Measurements from ENCODE around the gene DMRTA1. TPM values are rescaled to one million over a fixed set of nuclear protein-coding genes. Genes with fewer than 3 reads are reported as not detected.
"Not testable (repeated sequence)": the region's sequence is repeated elsewhere in the genome, so short reads cannot be mapped to it uniquely, and the experiment has no call there.

DMRTA1 gene
- total RNA-seq, 1 donor from 2014 or later, result 0.77 TPM

GRCh38 chr9:22454016-22454415 is 7.4 kb downstream of the DMRTA1 start:
- ATAC-seq (no peak), DNase-seq (no peak)
- intact Hi-C loops (cut with micrococcal nuclease), result loop anchor here (5.0 to 10.0 kb wide), 3 partner anchors 147 to 642 kb away; no protein-coding TSS in a partner anchor

- ATAC-seq (no peak), DNase-seq (no peak)
- intact Hi-C loops (cut with micrococcal nuclease), result loop anchor here (10.0 kb wide), 1 partner anchor 210 kb away; no protein-coding TSS in a partner anchor
These were observed 8.6 kb downstream of the DMRTA1 start for GRCh38 chr9:22455181-22455580.

- intact Hi-C loops (cut with micrococcal nuclease), result loop anchor here (10.0 kb wide), 1 partner anchor 213 kb away; no protein-coding TSS in a partner anchor
- DNase-seq, result no peak
- no peak for ATAC-seq
These were observed 10.8 kb downstream of the DMRTA1 start for GRCh38 chr9:22457448-22457847.

- intact Hi-C loops (cut with micrococcal nuclease), result no loop called here
- ATAC-seq (no peak), DNase-seq (no peak)
These were observed 16.6 kb downstream of the DMRTA1 start for GRCh38 chr9:22463205-22463604.

GRCh38 chr9:22469928-22470544 is 23.4 kb downstream of the DMRTA1 start:
- intact Hi-C loops (cut with micrococcal nuclease), result loop anchor here (10.0 kb wide), 1 partner anchor 65 kb away; no protein-coding TSS in a partner anchor
- DNase-seq (no peak), ATAC-seq (no peak)

- intact Hi-C loops (cut with micrococcal nuclease), result no loop called here
- ATAC-seq (no peak), DNase-seq (no peak)
These were observed 34.9 kb downstream of the DMRTA1 start for GRCh38 chr9:22481566-22481965.

GRCh38 chr9:22483528-22484070 is 37.0 kb downstream of the DMRTA1 start:
- no peak for DNase-seq
- intact Hi-C loops (cut with micrococcal nuclease), result no loop called here
- ATAC-seq, result no peak

- intact Hi-C loops (cut with micrococcal nuclease); DNase-seq; ATAC-seq: not testable (repeated sequence)
These were observed 49.6 kb downstream of the DMRTA1 start for GRCh38 chr9:22496197-22496596.
